H1 (cell line): ENCODE measurements around the gene F10.

Source experiments
- ATF3 ChIP-seq: IDR thresholded peaks from 2 replicates; pipeline ENCODE4 v1.6.1; 2011; ENCODE audit warnings: low read depth, mild to moderate bottlenecking, low read length; ENCODE audit not compliant: insufficient read depth
- CREB1 ChIP-seq: IDR thresholded peaks from 2 replicates; pipeline ENCODE4 v1.6.1; 2012; ENCODE audit warnings: inconsistent platforms
- EZH2 ChIP-seq: fragments of 200-600 bp; sonication (generic); IDR thresholded peaks from 2 replicates; pipeline ENCODE4 v1.7.1; 2012; ENCODE audit warnings: low read depth, mild to moderate bottlenecking, moderate library complexity, low read length, inconsistent platforms; ENCODE audit not compliant: severe bottlenecking
- POLR2A ChIP-seq, 2 experiments: IDR thresholded peaks; 1 replicate in 1 of 2; 2 replicates in 1 of 2; pipeline ENCODE4 v1.6.1; 2011; ENCODE audit warnings: low read depth in 2 of 2, low read length in 2 of 2, mild to moderate bottlenecking in 2 of 2; ENCODE audit errors: control extremely low read depth in 1 of 2
- POLR2AphosphoS5 ChIP-seq: IDR thresholded peaks from 2 replicates; pipeline ENCODE4 v1.6.1; 2011; ENCODE audit warnings: low read depth, low read length
- RFX5 ChIP-seq: IDR thresholded peaks from 2 replicates; pipeline ENCODE4 v1.6.1; 2011; ENCODE audit warnings: low read depth, low read length, improper control_type of control experiment, borderline replicate concordance
- SIN3A ChIP-seq, 2 experiments: IDR thresholded peaks in 1 of 2; conservative IDR thresholded peaks in 1 of 2; 2 replicates each; pipeline ENCODE4 v1.6.1; 2011 to 2012; ENCODE audit warnings: low read length in 2 of 2, improper control_type of control experiment in 1 of 2, low read depth in 1 of 2, mild to moderate bottlenecking in 1 of 2
- SP2 ChIP-seq: IDR thresholded peaks from 2 replicates; pipeline ENCODE4 v1.6.1; 2012; ENCODE audit warnings: mild to moderate bottlenecking, low read length, inconsistent platforms
- TBP ChIP-seq: IDR thresholded peaks from 2 replicates; pipeline ENCODE4 v1.6.1; 2011; ENCODE audit warnings: low read depth, low read length, improper control_type of control experiment
- TEAD4 ChIP-seq: IDR thresholded peaks from 2 replicates; pipeline ENCODE4 v1.6.1; 2012; ENCODE audit warnings: low read depth, low read length, inconsistent platforms, mixed read lengths
- ZNF274 ChIP-seq: IDR thresholded peaks from 2 replicates; pipeline ENCODE4 v1.7.0; 2012; ENCODE audit warnings: low read length, borderline replicate concordance; ENCODE audit errors: extremely low read depth
- TF ChIP-seq, protein P1 (sequence below): fragments of 300-600 bp; sonication (generic); IDR thresholded peaks from 2 replicates; pipeline ENCODE4 v1.7.1; 2012; ENCODE audit warnings: low read length, moderate library complexity, mild to moderate bottlenecking, inconsistent platforms; ENCODE audit not compliant: insufficient replicate concordance
- TF ChIP-seq, protein P2 (sequence below), 3 experiments: IDR thresholded peaks; 1 replicate in 2 of 3; 2 replicates in 1 of 3; pipeline versions ENCODE4 v1.5.1 to v1.6.1; 2011; ENCODE audit warnings: low read length in 3 of 3, mild to moderate bottlenecking in 3 of 3, inconsistent platforms in 2 of 3, low read depth in 1 of 3, moderate library complexity in 1 of 3; ENCODE audit not compliant: insufficient read depth in 1 of 3; ENCODE audit errors: control extremely low read depth in 1 of 3

GRCh38 chr13:113160983-113161382 is 38.4 kb downstream of the F10 start:
- TF ChIP-seq RFX5, result no peak
- TF ChIP-seq POLR2AphosphoS5, result no peak
- no peak for TF ChIP-seq ZNF274
- TF ChIP-seq, protein P1, sequence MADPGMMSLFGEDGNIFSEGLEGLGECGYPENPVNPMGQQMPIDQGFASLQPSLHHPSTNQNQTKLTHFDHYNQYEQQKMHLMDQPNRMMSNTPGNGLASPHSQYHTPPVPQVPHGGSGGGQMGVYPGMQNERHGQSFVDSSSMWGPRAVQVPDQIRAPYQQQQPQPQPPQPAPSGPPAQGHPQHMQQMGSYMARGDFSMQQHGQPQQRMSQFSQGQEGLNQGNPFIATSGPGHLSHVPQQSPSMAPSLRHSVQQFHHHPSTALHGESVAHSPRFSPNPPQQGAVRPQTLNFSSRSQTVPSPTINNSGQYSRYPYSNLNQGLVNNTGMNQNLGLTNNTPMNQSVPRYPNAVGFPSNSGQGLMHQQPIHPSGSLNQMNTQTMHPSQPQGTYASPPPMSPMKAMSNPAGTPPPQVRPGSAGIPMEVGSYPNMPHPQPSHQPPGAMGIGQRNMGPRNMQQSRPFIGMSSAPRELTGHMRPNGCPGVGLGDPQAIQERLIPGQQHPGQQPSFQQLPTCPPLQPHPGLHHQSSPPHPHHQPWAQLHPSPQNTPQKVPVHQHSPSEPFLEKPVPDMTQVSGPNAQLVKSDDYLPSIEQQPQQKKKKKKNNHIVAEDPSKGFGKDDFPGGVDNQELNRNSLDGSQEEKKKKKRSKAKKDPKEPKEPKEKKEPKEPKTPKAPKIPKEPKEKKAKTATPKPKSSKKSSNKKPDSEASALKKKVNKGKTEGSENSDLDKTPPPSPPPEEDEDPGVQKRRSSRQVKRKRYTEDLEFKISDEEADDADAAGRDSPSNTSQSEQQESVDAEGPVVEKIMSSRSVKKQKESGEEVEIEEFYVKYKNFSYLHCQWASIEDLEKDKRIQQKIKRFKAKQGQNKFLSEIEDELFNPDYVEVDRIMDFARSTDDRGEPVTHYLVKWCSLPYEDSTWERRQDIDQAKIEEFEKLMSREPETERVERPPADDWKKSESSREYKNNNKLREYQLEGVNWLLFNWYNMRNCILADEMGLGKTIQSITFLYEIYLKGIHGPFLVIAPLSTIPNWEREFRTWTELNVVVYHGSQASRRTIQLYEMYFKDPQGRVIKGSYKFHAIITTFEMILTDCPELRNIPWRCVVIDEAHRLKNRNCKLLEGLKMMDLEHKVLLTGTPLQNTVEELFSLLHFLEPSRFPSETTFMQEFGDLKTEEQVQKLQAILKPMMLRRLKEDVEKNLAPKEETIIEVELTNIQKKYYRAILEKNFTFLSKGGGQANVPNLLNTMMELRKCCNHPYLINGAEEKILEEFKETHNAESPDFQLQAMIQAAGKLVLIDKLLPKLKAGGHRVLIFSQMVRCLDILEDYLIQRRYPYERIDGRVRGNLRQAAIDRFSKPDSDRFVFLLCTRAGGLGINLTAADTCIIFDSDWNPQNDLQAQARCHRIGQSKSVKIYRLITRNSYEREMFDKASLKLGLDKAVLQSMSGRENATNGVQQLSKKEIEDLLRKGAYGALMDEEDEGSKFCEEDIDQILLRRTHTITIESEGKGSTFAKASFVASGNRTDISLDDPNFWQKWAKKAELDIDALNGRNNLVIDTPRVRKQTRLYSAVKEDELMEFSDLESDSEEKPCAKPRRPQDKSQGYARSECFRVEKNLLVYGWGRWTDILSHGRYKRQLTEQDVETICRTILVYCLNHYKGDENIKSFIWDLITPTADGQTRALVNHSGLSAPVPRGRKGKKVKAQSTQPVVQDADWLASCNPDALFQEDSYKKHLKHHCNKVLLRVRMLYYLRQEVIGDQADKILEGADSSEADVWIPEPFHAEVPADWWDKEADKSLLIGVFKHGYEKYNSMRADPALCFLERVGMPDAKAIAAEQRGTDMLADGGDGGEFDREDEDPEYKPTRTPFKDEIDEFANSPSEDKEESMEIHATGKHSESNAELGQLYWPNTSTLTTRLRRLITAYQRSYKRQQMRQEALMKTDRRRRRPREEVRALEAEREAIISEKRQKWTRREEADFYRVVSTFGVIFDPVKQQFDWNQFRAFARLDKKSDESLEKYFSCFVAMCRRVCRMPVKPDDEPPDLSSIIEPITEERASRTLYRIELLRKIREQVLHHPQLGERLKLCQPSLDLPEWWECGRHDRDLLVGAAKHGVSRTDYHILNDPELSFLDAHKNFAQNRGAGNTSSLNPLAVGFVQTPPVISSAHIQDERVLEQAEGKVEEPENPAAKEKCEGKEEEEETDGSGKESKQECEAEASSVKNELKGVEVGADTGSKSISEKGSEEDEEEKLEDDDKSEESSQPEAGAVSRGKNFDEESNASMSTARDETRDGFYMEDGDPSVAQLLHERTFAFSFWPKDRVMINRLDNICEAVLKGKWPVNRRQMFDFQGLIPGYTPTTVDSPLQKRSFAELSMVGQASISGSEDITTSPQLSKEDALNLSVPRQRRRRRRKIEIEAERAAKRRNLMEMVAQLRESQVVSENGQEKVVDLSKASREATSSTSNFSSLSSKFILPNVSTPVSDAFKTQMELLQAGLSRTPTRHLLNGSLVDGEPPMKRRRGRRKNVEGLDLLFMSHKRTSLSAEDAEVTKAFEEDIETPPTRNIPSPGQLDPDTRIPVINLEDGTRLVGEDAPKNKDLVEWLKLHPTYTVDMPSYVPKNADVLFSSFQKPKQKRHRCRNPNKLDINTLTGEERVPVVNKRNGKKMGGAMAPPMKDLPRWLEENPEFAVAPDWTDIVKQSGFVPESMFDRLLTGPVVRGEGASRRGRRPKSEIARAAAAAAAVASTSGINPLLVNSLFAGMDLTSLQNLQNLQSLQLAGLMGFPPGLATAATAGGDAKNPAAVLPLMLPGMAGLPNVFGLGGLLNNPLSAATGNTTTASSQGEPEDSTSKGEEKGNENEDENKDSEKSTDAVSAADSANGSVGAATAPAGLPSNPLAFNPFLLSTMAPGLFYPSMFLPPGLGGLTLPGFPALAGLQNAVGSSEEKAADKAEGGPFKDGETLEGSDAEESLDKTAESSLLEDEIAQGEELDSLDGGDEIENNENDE, result no peak
- TF ChIP-seq, protein P2, sequence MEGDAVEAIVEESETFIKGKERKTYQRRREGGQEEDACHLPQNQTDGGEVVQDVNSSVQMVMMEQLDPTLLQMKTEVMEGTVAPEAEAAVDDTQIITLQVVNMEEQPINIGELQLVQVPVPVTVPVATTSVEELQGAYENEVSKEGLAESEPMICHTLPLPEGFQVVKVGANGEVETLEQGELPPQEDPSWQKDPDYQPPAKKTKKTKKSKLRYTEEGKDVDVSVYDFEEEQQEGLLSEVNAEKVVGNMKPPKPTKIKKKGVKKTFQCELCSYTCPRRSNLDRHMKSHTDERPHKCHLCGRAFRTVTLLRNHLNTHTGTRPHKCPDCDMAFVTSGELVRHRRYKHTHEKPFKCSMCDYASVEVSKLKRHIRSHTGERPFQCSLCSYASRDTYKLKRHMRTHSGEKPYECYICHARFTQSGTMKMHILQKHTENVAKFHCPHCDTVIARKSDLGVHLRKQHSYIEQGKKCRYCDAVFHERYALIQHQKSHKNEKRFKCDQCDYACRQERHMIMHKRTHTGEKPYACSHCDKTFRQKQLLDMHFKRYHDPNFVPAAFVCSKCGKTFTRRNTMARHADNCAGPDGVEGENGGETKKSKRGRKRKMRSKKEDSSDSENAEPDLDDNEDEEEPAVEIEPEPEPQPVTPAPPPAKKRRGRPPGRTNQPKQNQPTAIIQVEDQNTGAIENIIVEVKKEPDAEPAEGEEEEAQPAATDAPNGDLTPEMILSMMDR (IDR thresholded peaks at IDR 0.05; ENCODE audit: control extremely low read depth in 1 of 3, insufficient read depth in 1 of 3, low read depth in 1 of 3, low read length in 3 of 3), result no peak
- TF ChIP-seq SIN3A (conservative IDR thresholded peaks at IDR 0.05 in 1 of 2, IDR thresholded peaks at IDR 0.05 in 1 of 2; ENCODE audit: low read depth in 1 of 2, low read length in 2 of 2), result no peak
- no peak for TF ChIP-seq POLR2A (IDR thresholded peaks at IDR 0.05; ENCODE audit: control extremely low read depth in 1 of 2, low read depth in 2 of 2, low read length in 2 of 2)
- TF ChIP-seq TEAD4, result no peak
- no peak for TF ChIP-seq ATF3
- TF ChIP-seq SP2, result no peak
- TF ChIP-seq EZH2, result no peak
- no peak for TF ChIP-seq CREB1
- TF ChIP-seq TBP, result no peak
